WTC11 (cell line): ENCODE results near the gene TAF6. TPM values are rescaled to one million over a fixed set of nuclear protein-coding genes. Genes with fewer than 3 reads are reported as not detected.

ENCODE experiments used
- AFF4 ChIP-seq: sonication (generic); formaldehyde crosslinking; IDR thresholded peaks from 2 replicates; pipeline ENCODE4 v1.8.1; 2023; ENCODE audit warnings: mild to moderate bottlenecking, missing genetic modification reagents, borderline replicate concordance
- ATF6 ChIP-seq: sonication (generic); formaldehyde crosslinking; IDR thresholded peaks from 2 replicates; pipeline ENCODE4 v1.8.1; 2023; ENCODE audit warnings: mild to moderate bottlenecking, missing genetic modification reagents
- CDX4 ChIP-seq: fragments of 250-450 bp; sonication (Bioruptor Pico); IDR thresholded peaks from 2 replicates; pipeline ENCODE4 v1.9.0; 2021; ENCODE audit warnings: moderate library complexity, mild to moderate bottlenecking, inconsistent platforms, borderline replicate concordance
- CTCF ChIP-seq: fragments of 200-600 bp; IDR thresholded peaks from 2 replicates; pipeline ENCODE4 v1.8.0; 2022; ENCODE audit warnings: antibody characterized with exemption
- ELF4 ChIP-seq: sonication (generic); formaldehyde crosslinking; IDR thresholded peaks from 2 replicates; pipeline ENCODE4 v1.8.1; 2022; ENCODE audit warnings: low read depth, mild to moderate bottlenecking, moderate library complexity, missing genetic modification reagents
- HMGA2 ChIP-seq: fragments of 250-450 bp; sonication (Bioruptor Pico); IDR thresholded peaks from 2 replicates; pipeline ENCODE4 v1.4.0; 2021; ENCODE audit warnings: mild to moderate bottlenecking, moderate library complexity
- MAX ChIP-seq: sonication (generic); formaldehyde crosslinking; IDR thresholded peaks from 2 replicates; pipeline ENCODE4 v1.8.0; 2022; ENCODE audit warnings: mild to moderate bottlenecking, missing genetic modification reagents
- RELA ChIP-seq: sonication (generic); formaldehyde crosslinking; IDR thresholded peaks from 2 replicates; pipeline ENCODE4 v1.8.1; 2022; ENCODE audit warnings: missing genetic modification reagents, mild to moderate bottlenecking, borderline replicate concordance
- SP1 ChIP-seq: sonication (generic); formaldehyde crosslinking; conservative IDR thresholded peaks from 2 replicates; pipeline ENCODE4 v1.8.1; 2022; ENCODE audit warnings: missing genetic modification reagents
- ZBTB21 ChIP-seq: sonication (generic); formaldehyde crosslinking; IDR thresholded peaks from 2 replicates; pipeline ENCODE4 v1.8.1; 2023; ENCODE audit warnings: mild to moderate bottlenecking, missing genetic modification reagents, borderline replicate concordance
- ZBTB43 ChIP-seq: sonication (generic); formaldehyde crosslinking; IDR thresholded peaks from 2 replicates; pipeline ENCODE4 v1.8.1; 2023; ENCODE audit warnings: mild to moderate bottlenecking, missing genetic modification reagents
- ZNF232 ChIP-seq: sonication (generic); formaldehyde crosslinking; IDR thresholded peaks from 2 replicates; pipeline ENCODE4 v1.8.0; 2022; ENCODE audit warnings: mild to moderate bottlenecking, missing genetic modification reagents
- total RNA-seq: library from RNA; stranded (reverse); gene quantifications from 3 replicates; pipeline ENCODE4 v1.2.3, GENCODE V29; 2021
- TF ChIP-seq, protein P1 (sequence below): sonication (generic); formaldehyde crosslinking; IDR thresholded peaks from 2 replicates; pipeline ENCODE4 v1.8.1; 2022; ENCODE audit warnings: low read depth, missing genetic modification reagents, borderline replicate concordance
- TF ChIP-seq, protein P2 (sequence below): sonication (generic); formaldehyde crosslinking; IDR thresholded peaks from 2 replicates; pipeline ENCODE4 v1.8.1; 2023; ENCODE audit warnings: mild to moderate bottlenecking, missing genetic modification reagents, moderate library complexity
- TF ChIP-seq, protein P3 (sequence below): sonication (generic); formaldehyde crosslinking; IDR thresholded peaks from 2 replicates; pipeline ENCODE4 v1.8.1; 2022; ENCODE audit warnings: missing genetic modification reagents, borderline replicate concordance
- TF ChIP-seq, protein P4 (sequence below): sonication (generic); formaldehyde crosslinking; IDR thresholded peaks from 2 replicates; pipeline ENCODE4 v1.8.0; 2022; ENCODE audit warnings: mild to moderate bottlenecking, missing genetic modification reagents
- TF ChIP-seq, protein P5 (sequence below): fragments of 250-450 bp; sonication (Bioruptor Pico); IDR thresholded peaks from 2 replicates; pipeline ENCODE4 v1.9.0; 2021; ENCODE audit warnings: mild to moderate bottlenecking

TAF6 gene
- total RNA-seq, 1 experiment from 2014 or later, result 121 TPM

- peak; percentile 96 for TF ChIP-seq CTCF
- no peak for TF ChIP-seq ATF6
- no peak for TF ChIP-seq ZBTB21
- no peak for TF ChIP-seq CDX4 (CRISPR knock-in tag)
- no peak for TF ChIP-seq RELA (CRISPR knock-in tag)
- TF ChIP-seq, protein P1, sequence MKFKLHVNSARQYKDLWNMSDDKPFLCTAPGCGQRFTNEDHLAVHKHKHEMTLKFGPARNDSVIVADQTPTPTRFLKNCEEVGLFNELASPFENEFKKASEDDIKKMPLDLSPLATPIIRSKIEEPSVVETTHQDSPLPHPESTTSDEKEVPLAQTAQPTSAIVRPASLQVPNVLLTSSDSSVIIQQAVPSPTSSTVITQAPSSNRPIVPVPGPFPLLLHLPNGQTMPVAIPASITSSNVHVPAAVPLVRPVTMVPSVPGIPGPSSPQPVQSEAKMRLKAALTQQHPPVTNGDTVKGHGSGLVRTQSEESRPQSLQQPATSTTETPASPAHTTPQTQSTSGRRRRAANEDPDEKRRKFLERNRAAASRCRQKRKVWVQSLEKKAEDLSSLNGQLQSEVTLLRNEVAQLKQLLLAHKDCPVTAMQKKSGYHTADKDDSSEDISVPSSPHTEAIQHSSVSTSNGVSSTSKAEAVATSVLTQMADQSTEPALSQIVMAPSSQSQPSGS (CRISPR knock-in tag), result no peak
- TF ChIP-seq ZNF232 (CRISPR knock-in tag), result no peak
- TF ChIP-seq ZBTB43 (CRISPR knock-in tag), result no peak
- no peak for TF ChIP-seq AFF4 (CRISPR knock-in tag)
- TF ChIP-seq, protein P2, sequence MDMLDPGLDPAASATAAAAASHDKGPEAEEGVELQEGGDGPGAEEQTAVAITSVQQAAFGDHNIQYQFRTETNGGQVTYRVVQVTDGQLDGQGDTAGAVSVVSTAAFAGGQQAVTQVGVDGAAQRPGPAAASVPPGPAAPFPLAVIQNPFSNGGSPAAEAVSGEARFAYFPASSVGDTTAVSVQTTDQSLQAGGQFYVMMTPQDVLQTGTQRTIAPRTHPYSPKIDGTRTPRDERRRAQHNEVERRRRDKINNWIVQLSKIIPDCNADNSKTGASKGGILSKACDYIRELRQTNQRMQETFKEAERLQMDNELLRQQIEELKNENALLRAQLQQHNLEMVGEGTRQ, result no peak
- TF ChIP-seq SP1 (CRISPR knock-in tag), result no peak
- no peak for TF ChIP-seq ELF4 (CRISPR knock-in tag)
- no peak for TF ChIP-seq HMGA2 (CRISPR knock-in tag)
- TF ChIP-seq, protein P3, sequence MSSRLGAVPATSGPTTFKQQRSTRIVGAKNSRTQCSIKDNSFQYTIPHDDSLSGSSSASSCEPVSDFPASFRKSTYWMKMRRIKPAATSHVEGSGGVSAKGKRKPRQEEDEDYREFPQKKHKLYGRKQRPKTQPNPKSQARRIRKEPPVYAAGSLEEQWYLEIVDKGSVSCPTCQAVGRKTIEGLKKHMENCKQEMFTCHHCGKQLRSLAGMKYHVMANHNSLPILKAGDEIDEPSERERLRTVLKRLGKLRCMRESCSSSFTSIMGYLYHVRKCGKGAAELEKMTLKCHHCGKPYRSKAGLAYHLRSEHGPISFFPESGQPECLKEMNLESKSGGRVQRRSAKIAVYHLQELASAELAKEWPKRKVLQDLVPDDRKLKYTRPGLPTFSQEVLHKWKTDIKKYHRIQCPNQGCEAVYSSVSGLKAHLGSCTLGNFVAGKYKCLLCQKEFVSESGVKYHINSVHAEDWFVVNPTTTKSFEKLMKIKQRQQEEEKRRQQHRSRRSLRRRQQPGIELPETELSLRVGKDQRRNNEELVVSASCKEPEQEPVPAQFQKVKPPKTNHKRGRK (CRISPR knock-in tag), result peak; percentile 99
- TF ChIP-seq, protein P4, sequence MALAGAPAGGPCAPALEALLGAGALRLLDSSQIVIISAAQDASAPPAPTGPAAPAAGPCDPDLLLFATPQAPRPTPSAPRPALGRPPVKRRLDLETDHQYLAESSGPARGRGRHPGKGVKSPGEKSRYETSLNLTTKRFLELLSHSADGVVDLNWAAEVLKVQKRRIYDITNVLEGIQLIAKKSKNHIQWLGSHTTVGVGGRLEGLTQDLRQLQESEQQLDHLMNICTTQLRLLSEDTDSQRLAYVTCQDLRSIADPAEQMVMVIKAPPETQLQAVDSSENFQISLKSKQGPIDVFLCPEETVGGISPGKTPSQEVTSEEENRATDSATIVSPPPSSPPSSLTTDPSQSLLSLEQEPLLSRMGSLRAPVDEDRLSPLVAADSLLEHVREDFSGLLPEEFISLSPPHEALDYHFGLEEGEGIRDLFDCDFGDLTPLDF (CRISPR knock-in tag), result no peak
- 0 out of 2 replicates have a peak, but pooled peaks have one; percentile 42 for TF ChIP-seq MAX
- TF ChIP-seq, protein P5, sequence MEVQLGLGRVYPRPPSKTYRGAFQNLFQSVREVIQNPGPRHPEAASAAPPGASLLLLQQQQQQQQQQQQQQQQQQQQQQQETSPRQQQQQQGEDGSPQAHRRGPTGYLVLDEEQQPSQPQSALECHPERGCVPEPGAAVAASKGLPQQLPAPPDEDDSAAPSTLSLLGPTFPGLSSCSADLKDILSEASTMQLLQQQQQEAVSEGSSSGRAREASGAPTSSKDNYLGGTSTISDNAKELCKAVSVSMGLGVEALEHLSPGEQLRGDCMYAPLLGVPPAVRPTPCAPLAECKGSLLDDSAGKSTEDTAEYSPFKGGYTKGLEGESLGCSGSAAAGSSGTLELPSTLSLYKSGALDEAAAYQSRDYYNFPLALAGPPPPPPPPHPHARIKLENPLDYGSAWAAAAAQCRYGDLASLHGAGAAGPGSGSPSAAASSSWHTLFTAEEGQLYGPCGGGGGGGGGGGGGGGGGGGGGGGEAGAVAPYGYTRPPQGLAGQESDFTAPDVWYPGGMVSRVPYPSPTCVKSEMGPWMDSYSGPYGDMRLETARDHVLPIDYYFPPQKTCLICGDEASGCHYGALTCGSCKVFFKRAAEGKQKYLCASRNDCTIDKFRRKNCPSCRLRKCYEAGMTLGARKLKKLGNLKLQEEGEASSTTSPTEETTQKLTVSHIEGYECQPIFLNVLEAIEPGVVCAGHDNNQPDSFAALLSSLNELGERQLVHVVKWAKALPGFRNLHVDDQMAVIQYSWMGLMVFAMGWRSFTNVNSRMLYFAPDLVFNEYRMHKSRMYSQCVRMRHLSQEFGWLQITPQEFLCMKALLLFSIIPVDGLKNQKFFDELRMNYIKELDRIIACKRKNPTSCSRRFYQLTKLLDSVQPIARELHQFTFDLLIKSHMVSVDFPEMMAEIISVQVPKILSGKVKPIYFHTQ (CRISPR knock-in tag), result no peak
Measured at GRCh38 chr7:100130608-100131453, 11.7 kb upstream of the TAF6 start (continued).
